Left cardiac atrium (tissue), 4 donors: ENCODE data around the gene NQO1. TPM values are rescaled to one million over a fixed set of nuclear protein-coding genes. Genes with fewer than 3 reads are reported as not detected.
"Not testable (repeated sequence)": the region's sequence is repeated elsewhere in the genome, so short reads cannot be mapped to it uniquely, and the experiment has no call there.

Experiments used
- ATAC-seq, 2 donors: fragments of 200-7000 bp; cut with Tn5 transposase; one replicate each; pipeline ENCODE4 v1.9.1; 2020; ENCODE audit warnings: mild to moderate bottlenecking in 2 of 2, moderate library complexity in 2 of 2
- DNase-seq: peaks from one replicate; pipeline ENCODE4 v3.0.0-alpha.2; 2020
- intact Hi-C, 2 donors: fragments of 100-400 bp; cut with DNase I; formaldehyde crosslinking; loops; one replicate each; pipeline versions ENCODE4 v1.14.1 to v1.15.1; 2022 to 2023
- long read RNA-seq: library from polyadenylated mRNA; unstranded; transcript quantifications from one replicate; pipeline ENCODE4 v2.0.0, GENCODE V29; 2021
- total RNA-seq, 2 donors: library from RNA; stranded (reverse); fragmentation: NEBNext Ultra II Directional; extraction: Animal tissue kit (Norgen Biotek cat#: 25700); gene quantifications; one replicate each; pipeline ENCODE4 v1.2.1, GENCODE V29; 2021
- donor health status: DM: no; HTN: yes; CAD: no.
- donor health status: DM: no; HTN: yes; CAD: no; lungs with severe emphysema.
- donor health status: DM: yes; HTN: yes; CAD: no.
- donor health status: Dilated cardiomyopathy.

Gene NQO1
- total RNA-seq, result 10 to 100 TPM; 36.3 to 50.6 TPM
- long read RNA-seq, partial matches to known transcripts, result 1 of 3 reads
- long read RNA-seq, other reads (novel, unspliced or antisense), result 0 of 3 reads

DNA sequence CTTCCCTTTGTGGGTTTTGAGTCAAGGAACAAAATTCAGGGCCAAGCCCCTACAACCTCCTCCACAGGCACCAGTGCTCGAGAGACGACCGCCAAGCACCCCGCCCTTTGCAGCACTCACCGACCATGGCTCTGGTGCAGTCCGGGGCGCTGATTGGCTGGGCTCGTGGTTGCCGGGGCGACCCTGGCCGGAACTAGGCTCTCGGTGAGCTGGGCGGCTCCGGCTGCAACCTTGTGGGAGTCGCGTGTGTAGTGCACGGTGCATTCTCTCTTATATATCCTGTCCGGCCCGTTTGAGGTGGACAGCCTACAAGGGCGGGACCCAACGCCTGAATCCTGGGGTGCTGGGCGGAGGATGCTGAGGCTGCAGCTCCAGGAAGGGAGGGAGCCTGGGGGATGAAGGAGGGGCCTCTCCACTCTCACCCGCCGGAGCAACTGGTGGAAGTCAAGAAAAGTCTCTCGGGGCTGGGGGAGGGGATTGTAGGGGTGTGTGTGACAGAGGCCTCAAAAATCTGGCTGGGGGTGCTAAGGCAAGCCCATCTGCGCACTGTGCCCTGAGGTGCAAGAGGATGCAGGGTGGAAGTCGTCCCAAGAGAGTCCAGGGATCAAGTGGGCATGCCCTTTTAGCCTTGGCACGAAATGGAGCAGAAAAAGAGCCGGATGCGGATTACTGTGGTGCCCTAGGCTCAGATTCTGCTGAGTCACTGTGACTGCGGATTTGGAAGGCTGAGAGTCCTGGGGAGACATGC lies at the start of gene NQO1:
TSS of gene NQO1 (minus strand) at position 248 of the 748 bp plus-strand sequence. CDS start at position 127, 121 bp downstream.
- peak; percentile 95 for DNase-seq
- intact Hi-C loops, result no loop called here
- peak; percentile 97 to 99 for ATAC-seq

DNA sequence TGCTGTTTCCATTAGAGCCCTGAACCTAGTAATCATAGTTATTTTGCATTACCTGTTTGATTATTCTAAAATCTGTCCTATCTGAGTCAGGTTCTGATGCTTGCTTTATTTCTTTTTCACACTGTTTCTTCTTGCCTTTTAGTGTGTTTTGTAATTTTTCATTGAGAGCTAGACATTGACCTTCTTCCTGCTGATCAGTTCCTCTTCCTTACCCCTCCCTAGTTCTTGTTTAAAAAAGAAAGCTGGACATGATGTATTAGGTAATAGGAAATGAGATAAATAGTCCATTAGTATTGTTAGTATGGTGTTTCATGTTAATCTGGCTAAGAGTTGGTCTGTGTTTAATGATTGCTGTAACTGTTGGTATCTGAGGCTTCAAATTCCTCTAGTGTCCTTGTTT lies 49.2 kb upstream of the NQO1 start:
- no peak for DNase-seq
- no peak for ATAC-seq
- intact Hi-C loops, result no loop called here

DNA sequence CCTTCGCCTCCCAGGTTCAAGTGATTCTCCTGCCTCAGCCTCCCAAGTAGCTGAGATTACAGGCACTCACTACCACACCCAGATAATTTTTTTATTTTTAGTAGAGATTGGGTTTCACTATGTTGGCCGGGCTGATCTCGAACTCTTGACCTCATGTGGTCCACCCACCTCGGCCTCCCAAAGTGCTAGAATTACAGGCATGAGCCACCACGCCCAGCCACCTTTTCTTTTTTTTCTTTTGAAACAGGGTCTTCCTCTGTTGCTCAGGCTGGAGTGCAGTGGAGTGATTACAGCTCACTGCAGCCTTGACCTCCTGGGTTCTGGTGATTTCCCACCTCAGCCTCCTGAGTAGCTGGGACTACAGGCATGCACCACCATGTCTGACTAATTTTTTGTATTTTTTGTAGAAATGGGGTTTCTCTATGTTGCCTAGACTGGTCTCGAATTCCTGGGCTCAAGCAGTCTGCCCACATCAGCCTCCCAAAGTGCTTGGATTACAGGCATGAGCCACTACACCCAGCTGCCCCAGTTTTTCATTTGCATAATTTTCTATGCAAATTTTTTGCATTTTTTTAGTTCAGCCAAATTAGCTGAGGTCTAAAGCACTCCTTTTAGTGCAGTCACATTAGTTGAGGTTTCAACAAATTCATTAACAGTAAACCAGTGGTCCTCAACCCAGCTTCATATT lies 47.0 kb upstream of the NQO1 start:
- intact Hi-C loops, result no loop called here
- DNase-seq, result no peak
- no peak for ATAC-seq

DNA sequence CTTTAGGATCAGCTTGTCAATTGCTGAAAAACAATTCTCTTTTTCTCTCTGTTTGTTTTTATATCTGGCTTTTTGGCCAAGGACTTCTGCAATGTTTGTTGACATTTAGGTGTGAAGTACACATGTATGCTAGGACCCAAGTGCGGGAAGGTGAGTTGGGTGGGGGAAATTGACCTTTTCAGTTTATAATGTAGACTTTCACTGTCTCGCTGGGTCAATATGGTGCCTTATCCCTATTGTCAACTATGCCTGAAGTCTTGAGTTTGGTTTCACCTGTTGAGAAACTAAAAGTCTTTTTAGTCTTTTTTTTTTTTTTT lies 45.2 kb upstream of the NQO1 start:
- DNase-seq (no peak), ATAC-seq (no peak)
- intact Hi-C loops, result no loop called here

DNA sequence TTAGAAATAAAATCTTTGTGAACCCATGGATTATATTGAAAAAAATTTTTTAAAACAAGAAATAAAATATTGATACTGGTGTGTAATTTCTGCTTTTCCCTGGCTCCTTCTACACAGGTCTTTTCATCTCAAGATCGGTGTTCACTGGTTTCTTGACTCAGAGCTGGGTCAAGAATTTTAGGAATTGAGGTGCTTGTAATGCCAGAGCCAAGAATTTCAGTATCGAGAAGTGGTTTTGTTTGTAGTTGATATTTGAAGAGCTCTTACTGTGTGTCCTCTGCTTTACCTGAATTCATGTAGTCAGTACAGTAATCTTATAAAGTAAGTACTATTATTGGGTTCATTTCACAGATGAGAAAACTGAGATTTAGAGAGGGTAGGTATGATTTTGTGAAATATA lies 43.0 kb upstream of the NQO1 start:
- no peak for ATAC-seq
- no peak for DNase-seq
- intact Hi-C loops, result no loop called here

DNA sequence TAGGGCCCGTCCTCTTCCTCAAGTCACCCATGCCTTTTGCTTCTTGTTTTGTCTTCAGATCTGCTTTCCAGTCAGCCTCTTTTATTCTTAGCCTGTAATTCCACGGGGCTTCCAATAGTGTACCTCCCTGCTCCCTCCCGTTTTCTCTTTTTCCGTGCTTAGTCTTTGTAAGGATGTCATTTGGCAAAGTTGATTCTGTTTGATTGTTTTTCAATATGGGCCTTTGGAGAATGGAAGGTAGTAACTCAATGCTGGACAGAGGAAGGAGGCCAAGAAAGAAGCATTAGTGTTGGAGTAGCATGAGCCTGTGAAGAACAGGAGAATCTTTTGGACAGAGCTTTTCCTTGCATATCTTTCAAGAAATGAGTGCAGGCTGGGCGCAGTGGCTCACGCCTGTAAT lies 42.3 kb upstream of the NQO1 start:
- intact Hi-C loops, result no loop called here
- no peak for ATAC-seq

DNA sequence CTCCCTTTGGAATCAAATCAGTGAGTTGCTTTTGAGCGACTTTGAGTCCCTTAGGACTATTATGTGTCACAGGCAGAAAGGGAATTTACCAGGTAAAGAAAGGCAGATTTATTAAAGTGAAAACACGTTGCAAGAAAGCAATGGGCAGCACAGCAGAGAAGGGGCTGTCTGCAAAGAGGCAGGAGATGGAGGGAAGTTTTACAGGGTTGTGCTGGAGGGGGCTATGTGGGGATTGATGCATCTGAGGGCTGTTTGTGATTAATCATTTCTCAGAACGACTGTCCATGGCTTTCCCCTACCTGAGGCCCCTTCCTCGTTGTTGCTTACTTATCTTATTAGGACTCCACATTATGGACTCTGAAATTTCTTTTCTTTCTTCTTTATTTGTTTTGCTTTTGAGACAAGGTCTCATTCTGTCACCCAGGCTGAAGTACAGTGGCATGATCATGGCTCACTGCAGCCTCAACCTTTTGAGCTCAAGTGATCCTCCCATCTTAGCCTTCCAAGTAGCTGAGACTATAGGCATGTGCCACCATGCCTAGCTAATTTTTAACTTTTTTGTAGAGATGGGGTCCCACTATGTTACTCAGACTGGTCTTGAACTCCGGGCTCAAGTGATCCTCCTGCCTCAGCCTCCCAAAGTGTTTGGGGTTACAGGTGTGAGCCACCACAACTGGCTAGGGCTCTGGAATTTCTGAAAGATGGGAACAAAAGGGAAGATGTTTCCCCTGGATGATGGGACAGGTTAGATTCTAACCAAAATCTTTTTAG lies 41.3 kb upstream of the NQO1 start:
- no peak for DNase-seq
- intact Hi-C loops, result no loop called here
- ATAC-seq, result no peak

More for the DNA sequence above, 42.3 kb upstream of the NQO1 start:
- no peak for DNase-seq

DNA sequence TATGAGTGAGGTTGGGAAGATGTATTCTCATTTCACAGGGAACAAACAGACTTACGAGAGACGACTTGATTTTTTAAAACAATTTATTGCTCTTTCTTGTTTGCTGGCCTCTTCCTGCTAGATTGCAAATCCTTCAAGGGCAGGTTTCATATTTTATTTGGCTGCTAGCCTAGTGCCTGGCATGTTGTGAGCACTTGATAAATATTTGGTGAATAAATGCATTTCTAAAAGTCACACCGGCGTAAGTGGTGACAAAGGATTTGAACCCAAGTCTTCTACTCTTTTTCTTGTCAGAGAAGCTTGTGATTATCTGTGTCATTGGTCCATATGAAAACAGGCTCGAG lies 37.2 kb upstream of the NQO1 start:
- intact Hi-C loops, result no loop called here
- no peak for ATAC-seq
- DNase-seq, result no peak

DNA sequence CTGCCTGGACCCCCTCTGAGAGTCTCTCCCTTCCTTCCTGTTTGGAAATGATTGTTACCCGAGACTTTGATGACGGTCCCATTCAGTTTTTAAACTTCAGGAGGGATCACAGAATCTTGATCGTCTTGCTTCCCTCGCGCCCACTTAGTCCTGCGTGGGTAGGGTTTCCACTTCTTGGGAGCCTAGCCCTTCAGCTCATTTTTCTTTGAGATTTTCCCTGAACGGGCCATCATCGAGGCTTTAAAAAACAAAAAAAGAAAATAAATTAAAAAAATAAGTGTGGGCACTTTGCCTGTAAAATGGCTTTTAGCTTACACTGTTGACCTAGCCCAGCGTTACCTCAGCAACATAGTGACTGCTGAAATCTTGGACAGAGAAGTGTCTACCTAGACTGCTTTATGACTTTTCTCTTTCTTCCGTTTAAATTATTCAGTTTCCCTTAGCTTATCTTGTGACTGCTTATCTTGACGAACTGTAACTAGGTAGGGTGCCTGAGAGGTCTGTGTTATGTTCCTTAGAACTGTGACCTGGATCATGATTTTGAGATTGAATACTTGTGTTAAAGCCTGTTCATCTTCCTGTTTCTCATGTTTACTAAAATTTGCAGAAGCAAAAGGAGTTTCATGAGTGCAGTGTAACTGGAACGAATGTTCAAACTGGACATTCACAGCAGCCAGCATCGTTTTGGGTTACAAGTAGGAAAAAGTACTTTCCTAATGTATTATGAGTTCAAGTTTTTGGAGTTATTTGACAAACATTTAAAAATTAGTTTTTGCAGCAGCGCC lies 36.6 kb upstream of the NQO1 start:
- intact Hi-C loops, result no loop called here
- DNase-seq (no peak), ATAC-seq (peak; percentile 29 to 64)

DNA sequence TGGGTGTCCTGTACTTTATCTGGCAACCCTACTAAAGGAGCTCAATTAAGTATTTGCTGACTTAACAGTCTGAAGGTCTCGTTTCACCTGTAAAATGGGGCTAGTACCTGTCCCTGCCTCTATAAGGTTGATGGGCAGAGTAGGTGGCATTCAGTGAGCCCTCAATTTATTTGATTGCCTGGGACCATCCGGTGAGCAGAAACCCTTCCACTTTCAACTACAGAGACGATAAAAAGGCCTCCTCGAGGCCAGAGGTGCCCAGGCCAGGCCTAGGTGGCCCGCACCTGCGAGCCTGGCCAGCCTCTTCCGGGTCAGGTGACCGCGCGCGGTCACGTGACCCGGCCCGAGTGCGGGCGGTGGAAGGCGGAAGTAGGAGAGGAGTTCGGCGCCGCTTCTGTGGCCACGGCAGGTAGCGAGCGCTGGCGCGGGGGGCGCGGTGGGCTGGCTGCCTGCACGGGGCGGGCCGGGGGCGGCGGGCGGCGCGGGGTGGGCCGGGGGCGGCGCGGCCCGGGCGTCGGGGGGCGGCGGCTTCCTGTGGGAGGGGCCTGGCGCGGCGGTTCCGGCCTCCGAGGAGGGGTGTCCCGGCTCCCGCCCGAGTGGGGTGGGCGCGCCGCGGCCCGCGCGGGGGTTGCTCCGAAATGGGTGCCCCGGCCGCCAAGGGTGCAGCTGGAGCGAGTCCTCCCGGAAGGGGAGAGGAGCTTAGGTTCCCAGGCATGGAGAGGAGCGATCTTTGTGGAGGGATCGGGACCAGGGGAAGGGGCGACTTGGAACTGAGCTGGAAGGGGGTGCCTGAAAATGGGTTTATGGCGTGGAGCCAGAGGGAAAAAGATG lies 35.8 kb upstream of the NQO1 start, which contains the start of gene WWP2:
TSS of gene WWP2 (plus strand) at position 350 of the 831 bp plus-strand sequence. CDS start 24,679 bp downstream, outside the sequence.
- DNase-seq, result peak; percentile 77
- intact Hi-C loops, result no loop called here
- peak; percentile 90 to 91 for ATAC-seq

DNA sequence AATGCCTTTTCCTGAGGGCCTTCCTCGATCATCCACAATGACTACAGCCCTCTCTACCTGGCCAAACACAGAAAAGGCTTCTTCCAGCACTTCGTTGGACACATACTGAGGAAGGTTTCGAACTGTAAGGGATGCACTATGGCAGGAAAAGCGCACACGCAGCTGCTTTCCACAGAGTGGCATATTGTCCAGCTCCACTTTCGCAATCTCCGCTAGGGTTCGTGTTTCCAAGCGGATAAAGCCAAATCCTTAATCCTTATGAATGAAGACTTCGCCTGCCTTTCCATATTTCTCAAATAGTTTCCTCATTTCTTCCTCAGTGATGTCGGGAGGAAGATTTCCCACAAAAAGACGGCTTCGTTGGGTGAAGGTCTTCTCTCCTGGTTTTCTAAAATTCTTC lies 31.0 kb upstream of the NQO1 start:
- DNase-seq, intact Hi-C loops, ATAC-seq: not testable (repeated sequence)

DNA sequence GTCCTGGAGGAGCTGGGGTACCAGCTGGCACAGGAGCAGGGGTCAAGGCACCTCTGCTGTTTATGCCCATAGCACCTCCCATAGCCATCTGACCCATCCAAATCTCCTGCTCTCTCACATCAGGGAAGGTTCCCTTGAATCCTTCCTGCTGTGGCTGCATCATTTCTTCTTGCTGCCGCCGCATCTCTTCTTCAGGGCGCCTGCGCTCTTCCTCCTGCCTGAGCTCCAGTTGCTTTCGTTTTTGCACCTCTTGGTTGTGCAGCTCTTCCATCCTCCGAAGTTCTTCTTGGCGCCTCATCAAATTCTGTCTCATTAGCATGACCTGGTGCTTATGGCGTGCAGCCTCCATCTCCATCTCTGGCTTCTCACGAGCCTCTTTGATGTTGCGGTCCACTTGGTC lies 30.3 kb upstream of the NQO1 start:
- ATAC-seq (no peak), DNase-seq (no peak)
- intact Hi-C loops, result no loop called here

DNA sequence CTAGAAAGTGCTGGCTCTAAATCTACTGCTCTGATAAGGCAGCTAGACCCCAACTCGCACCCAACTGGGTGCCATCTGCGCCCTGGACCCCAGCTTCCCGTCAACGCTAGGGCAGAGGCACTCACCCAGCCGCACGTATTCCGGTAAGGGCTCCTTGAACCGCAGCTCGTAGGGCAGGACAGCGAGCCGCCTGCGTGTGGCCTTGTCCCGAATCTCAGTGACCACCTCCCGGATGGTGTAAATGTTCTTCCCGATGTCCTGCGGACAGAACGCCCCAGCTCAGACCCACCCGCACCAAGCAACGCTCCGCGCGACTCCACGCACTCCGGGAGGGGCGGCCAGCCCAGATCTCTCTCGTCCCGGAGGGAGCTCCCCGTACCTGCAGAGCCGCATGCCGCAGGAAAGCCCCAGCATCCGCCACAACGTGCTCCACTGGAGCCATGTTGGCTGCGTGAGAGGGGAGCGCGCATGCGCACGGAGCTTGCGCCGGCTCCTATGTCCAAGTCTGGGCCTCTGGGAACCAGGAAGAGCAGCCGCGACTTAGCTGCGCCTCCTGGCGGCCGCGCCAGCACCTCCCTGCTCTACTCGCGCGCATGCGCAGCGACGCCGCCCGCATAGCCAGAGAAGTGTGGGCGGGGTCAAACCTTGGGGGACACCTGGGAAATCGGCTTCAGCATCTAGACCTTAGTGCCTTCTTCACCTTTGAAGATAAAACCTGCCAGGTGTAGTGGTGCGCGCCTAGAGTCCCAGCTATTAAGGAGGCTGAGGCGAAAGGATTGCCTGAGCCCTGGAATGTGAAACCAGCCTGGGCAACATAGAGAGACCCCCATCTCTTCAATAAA lies 28.3 kb upstream of the NQO1 start, which contains the start of gene NOB1:
TSS of gene NOB1 (minus strand) at position 458 of the 842 bp plus-strand sequence. CDS start at position 442, 16 bp downstream.
- DNase-seq (peak; percentile 97), ATAC-seq (peak; percentile 98 to 99)
- intact Hi-C loops, result loop anchor here (2.0 to 5.0 kb wide), 3 partner anchors 42 to 357 kb away; no protein-coding TSS in a partner anchor

DNA sequence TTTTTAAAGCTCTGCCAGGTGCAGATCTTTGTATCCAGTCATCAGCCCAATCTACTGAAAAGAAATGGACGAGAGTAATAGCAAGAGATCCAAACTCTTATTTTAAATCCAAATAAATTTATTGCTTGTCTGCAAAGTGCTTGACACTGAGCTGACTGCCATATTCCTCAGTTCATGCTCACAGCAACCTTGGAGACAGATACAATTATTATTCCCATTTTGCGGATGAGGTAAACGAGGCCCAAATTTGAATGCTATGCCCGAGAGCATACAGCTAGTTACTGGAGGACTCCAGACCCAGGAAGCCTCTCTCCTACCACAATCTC lies 27.7 kb upstream of the NQO1 start:
- no peak for DNase-seq

DNA sequence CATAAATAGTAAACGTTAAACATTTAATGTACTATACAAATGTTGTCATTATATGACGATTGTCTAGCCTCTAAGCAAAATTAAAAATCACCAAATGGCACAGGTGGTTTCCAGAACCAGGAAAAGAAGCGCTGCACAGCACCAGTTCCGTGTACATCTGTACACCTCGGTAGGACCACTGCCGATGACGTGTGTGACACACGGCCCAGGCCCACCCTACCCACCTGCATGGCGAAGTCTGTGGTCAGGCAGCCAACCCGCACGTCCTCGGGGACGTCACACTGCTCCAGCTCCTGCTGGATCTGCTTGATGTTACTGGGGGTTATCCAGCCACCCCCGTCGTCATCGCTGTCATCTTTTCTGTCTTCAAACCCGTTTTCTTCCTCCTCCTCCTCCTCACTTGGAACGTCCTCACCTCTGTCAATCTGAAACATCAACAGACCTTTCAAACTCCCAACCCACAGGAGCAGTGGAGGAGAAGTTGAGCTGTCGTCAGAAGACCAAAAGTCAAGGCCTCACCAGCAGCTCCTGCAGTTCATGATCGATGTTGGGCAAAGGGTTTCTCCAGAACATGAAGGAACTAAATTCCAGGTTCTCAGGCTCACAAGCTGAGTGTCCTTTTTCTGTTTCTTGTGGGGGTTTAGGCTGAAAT lies 22.5 kb upstream of the NQO1 start:
- intact Hi-C loops, result no loop called here
- ATAC-seq, result no peak

More for the DNA sequence above, 27.7 kb upstream of the NQO1 start:
- intact Hi-C loops, result loop anchor here (2.0 to 5.0 kb wide), 3 partner anchors 42 to 357 kb away; no protein-coding TSS in a partner anchor
- ATAC-seq, result no peak

DNA sequence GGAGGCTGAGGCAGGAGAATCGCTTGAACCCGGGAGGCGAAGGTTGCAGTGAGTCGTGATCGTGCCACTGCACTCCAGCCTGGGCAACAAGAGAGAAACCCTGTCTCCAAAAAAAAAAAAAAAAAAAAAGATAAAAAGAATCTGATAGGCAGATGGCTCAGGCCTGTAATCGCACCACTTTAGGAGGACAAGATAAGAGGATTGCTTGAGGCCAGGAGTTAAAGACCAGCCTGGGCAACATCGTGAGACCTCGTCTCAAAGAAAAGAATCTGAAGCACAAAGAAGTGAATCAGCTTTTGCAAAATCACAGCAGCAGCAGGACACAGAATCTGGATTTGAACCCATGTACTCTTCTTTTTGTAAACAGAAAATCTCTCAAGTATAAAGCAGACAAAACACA lies 20.8 kb upstream of the NQO1 start:
- intact Hi-C loops, result no loop called here
- ATAC-seq, result no peak
- DNase-seq, result no peak

More for the DNA sequence above, 22.5 kb upstream of the NQO1 start:
- DNase-seq, result no peak

DNA sequence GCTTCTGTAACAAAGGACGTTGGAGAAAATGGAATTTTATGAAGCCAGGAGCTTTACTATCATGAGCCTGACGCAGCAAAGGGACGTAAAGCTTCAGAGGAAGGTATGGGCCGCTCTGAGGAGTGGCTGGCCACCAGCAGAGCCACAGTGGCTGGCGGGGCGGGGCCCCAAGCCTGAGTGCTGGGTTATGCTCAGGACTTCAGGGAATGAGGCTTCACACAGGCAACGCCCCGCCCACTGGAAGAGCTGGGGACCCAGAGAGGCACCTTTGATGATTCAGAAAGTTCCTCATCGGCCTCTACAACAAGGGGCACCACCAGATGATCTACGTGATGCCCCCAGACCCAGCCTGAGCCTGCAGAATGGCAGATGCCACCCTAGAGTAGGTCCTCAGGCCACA lies 19.6 kb upstream of the NQO1 start:
- intact Hi-C loops, result no loop called here
- ATAC-seq, result no peak
- no peak for DNase-seq
